ENCODE results near the gene RIPK1.
A peak's percentile ranks its signal among the peaks of the same experiment; 100 is the strongest.

RIPK1 gene

GRCh38 chr6:3085074-3085473 is 16.8 kb downstream of the RIPK1 start:
- DNase-seq (ENCODE audit: low read depth) = no peak

GRCh38 chr6:3086282-3086946 is 18.1 kb downstream of the RIPK1 start:
- DNase-seq (ENCODE audit: low read depth) = no peak

GRCh38 chr6:3088446-3088845 is 20.2 kb downstream of the RIPK1 start:
- DNase-seq (ENCODE audit: low read depth) = no peak

GRCh38 chr6:3088968-3089367 is 20.7 kb downstream of the RIPK1 start:
- DNase-seq (ENCODE audit: low read depth) = no peak

- DNase-seq (ENCODE audit: low read depth) = no peak
Observed at GRCh38 chr6:3090013-3090412, 21.7 kb downstream of the RIPK1 start.

GRCh38 chr6:3094815-3095214 is 26.5 kb downstream of the RIPK1 start:
- DNase-seq (ENCODE audit: low read depth) = no peak

GRCh38 chr6:3102875-3103274 is 34.6 kb downstream of the RIPK1 start:
- DNase-seq (ENCODE audit: low read depth) = no peak

GRCh38 chr6:3108746-3109414 is 40.6 kb downstream of the RIPK1 start:
- DNase-seq (ENCODE audit: low read depth) = no peak

- no peak for DNase-seq (ENCODE audit: low read depth)
Observed at GRCh38 chr6:3109761-3110160, 41.5 kb downstream of the RIPK1 start.

- no peak for DNase-seq (ENCODE audit: low read depth)
Observed at GRCh38 chr6:3114377-3114776, 46.1 kb downstream of the RIPK1 start.

- no peak for DNase-seq (ENCODE audit: low read depth)
Observed at GRCh38 chr6:3117912-3118352, 49.6 kb downstream of the RIPK1 start.

- DNase-seq (ENCODE audit: low read depth) = peak; percentile 100
Observed at GRCh38 chr6:3118353-3119039, 50.2 kb downstream of the RIPK1 start, which contains the start of gene BPHL. Gene BPHL, plus strand, starts transcription at chr6:3118711. Its CDS starts 30 bp downstream, at chr6:3118741.

GRCh38 chr6:3119040-3119723 is 50.9 kb downstream of the RIPK1 start:
- no peak for DNase-seq (ENCODE audit: low read depth)

GRCh38 chr6:3120765-3121089 is 52.4 kb downstream of the RIPK1 start:
- DNase-seq (ENCODE audit: low read depth) = no peak

- no peak for DNase-seq (ENCODE audit: low read depth)
Observed at GRCh38 chr6:3122823-3123182, 54.5 kb downstream of the RIPK1 start.

GRCh38 chr6:3124667-3125066 is 56.4 kb downstream of the RIPK1 start:
- DNase-seq (ENCODE audit: low read depth) = no peak

- DNase-seq (ENCODE audit: low read depth) = no peak
Observed at GRCh38 chr6:3125815-3126214, 57.5 kb downstream of the RIPK1 start.

- no peak for DNase-seq (ENCODE audit: low read depth)
Observed at GRCh38 chr6:3128356-3129108, 60.2 kb downstream of the RIPK1 start.

GRCh38 chr6:3131695-3132094 is 63.4 kb downstream of the RIPK1 start:
- no peak for DNase-seq (ENCODE audit: low read depth)

- DNase-seq (ENCODE audit: low read depth) = no peak
Observed at GRCh38 chr6:3133515-3133914, 65.2 kb downstream of the RIPK1 start.

- DNase-seq (ENCODE audit: low read depth) = no peak
Observed at GRCh38 chr6:3135668-3136291, 67.5 kb downstream of the RIPK1 start.

Data from activated T-cell treated with anti-CD3 and anti-CD28 coated beads for 1 hour (primary cell).